ENCODE data around the gene FGD3.
"Not testable (repeated sequence)": the region's sequence is repeated elsewhere in the genome, so short reads cannot be mapped to it uniquely, and the experiment has no call there.

The FGD3 gene

GRCh38 chr9:92947268-92948037, at the start of gene FGD3:
Gene FGD3 (plus strand): TSS chr9:92947523. CDS start chr9:92976257, 28,734 bp downstream.
- ATAC-seq (ENCODE audit: low read depth) (peak; percentile 83), DNase-seq (ENCODE audit: low spot score) (no peak)
- Histone ChIP-seq H3K27me3 (ENCODE audit: insufficient read depth, poor library complexity, severe bottlenecking) (no peaks in the 10 kb centered on the region), H3K27ac (ENCODE audit: poor library complexity, severe bottlenecking) (no peak within 1 kb of the TSS), H3K9me3 (ENCODE audit: severe bottlenecking) (no peaks in the 10 kb centered on the region), H3K36me3 (ENCODE audit: low read depth) (no peaks in the 10 kb centered on the region), H3K4me1 (ENCODE audit: insufficient read depth, poor library complexity, severe bottlenecking) (no peaks in the 10 kb centered on the region), H3K4me3 (ENCODE audit: severe bottlenecking) (peak within 1 kb of the TSS; percentile 37)
- no peak for TF ChIP-seq CTCF (IDR thresholded peaks at IDR 0.05; ENCODE audit: poor library complexity, severe bottlenecking)

- peaks cover 11% of the 10 kb centered on the region for H3K4me1 ChIP-seq (ENCODE audit: insufficient read depth, poor library complexity, severe bottlenecking)
- H3K36me3 ChIP-seq (ENCODE audit: low read depth); H3K27me3 ChIP-seq (ENCODE audit: insufficient read depth, poor library complexity, severe bottlenecking); H3K27ac ChIP-seq (ENCODE audit: poor library complexity, severe bottlenecking); H3K9me3 ChIP-seq (ENCODE audit: severe bottlenecking); DNase-seq (ENCODE audit: low spot score); ATAC-seq (ENCODE audit: low read depth): not testable (repeated sequence)
- peak overlapping the region; percentile 10 for H3K4me3 ChIP-seq (ENCODE audit: severe bottlenecking)
Observed at GRCh38 chr9:92905137-92905536, 42.2 kb upstream of the FGD3 start.

- no peaks in the 10 kb centered on the region for H3K27me3 ChIP-seq (ENCODE audit: insufficient read depth, poor library complexity, severe bottlenecking)
- no peak overlapping the region for H3K27ac ChIP-seq (ENCODE audit: poor library complexity, severe bottlenecking)
- no peak for DNase-seq (ENCODE audit: low spot score)
- no peak overlapping the region for H3K4me3 ChIP-seq (ENCODE audit: severe bottlenecking)
- TF ChIP-seq CTCF (IDR thresholded peaks at IDR 0.05; ENCODE audit: poor library complexity, severe bottlenecking) = no peak
- H3K4me1 ChIP-seq (ENCODE audit: insufficient read depth, poor library complexity, severe bottlenecking) = peaks cover 3% of the 10 kb centered on the region
- peak; percentile 69 for ATAC-seq (ENCODE audit: low read depth)
- no peaks in the 10 kb centered on the region for H3K9me3 ChIP-seq (ENCODE audit: severe bottlenecking)
- H3K36me3 ChIP-seq (ENCODE audit: low read depth) = no peaks in the 10 kb centered on the region
Observed at GRCh38 chr9:92911511-92912475, 35.5 kb upstream of the FGD3 start.

GRCh38 chr9:92917176-92917800, 30.0 kb upstream of the FGD3 start:
- TF ChIP-seq CTCF (IDR thresholded peaks at IDR 0.05; ENCODE audit: poor library complexity, severe bottlenecking) = no peak
- no peak for ATAC-seq (ENCODE audit: low read depth)
- no peak overlapping the region for H3K27ac ChIP-seq (ENCODE audit: poor library complexity, severe bottlenecking)
- no peaks in the 10 kb centered on the region for H3K9me3 ChIP-seq (ENCODE audit: severe bottlenecking)
- no peaks in the 10 kb centered on the region for H3K4me1 ChIP-seq (ENCODE audit: insufficient read depth, poor library complexity, severe bottlenecking)
- no peaks in the 10 kb centered on the region for H3K36me3 ChIP-seq (ENCODE audit: low read depth)
- no peak overlapping the region for H3K4me3 ChIP-seq (ENCODE audit: severe bottlenecking)
- H3K27me3 ChIP-seq (ENCODE audit: insufficient read depth, poor library complexity, severe bottlenecking) = no peaks in the 10 kb centered on the region
- no peak for DNase-seq (ENCODE audit: low spot score)

- Histone ChIP-seq H3K9me3 (ENCODE audit: severe bottlenecking) (no peaks in the 10 kb centered on the region), H3K27me3 (ENCODE audit: insufficient read depth, poor library complexity, severe bottlenecking) (no peaks in the 10 kb centered on the region)
- no peak for TF ChIP-seq CTCF (IDR thresholded peaks at IDR 0.05; ENCODE audit: poor library complexity, severe bottlenecking)
Observed at GRCh38 chr9:92920437-92920836, 26.9 kb upstream of the FGD3 start.

More at GRCh38 chr9:92920437-92920836, 26.9 kb upstream of the FGD3 start:
- H3K4me3 ChIP-seq (ENCODE audit: severe bottlenecking) = no peak overlapping the region
- H3K27ac ChIP-seq (ENCODE audit: poor library complexity, severe bottlenecking) = no peak overlapping the region
- no peaks in the 10 kb centered on the region for H3K4me1 ChIP-seq (ENCODE audit: insufficient read depth, poor library complexity, severe bottlenecking)
- ATAC-seq (ENCODE audit: low read depth) = no peak
- DNase-seq (ENCODE audit: low spot score) = no peak
- H3K36me3 ChIP-seq (ENCODE audit: low read depth) = no peaks in the 10 kb centered on the region

Data from RWPE2 (cell line).